ENCODE data around the gene SMPDL3B. TPM values are rescaled to one million over a fixed set of nuclear protein-coding genes. Genes with fewer than 3 reads are reported as not detected.

SMPDL3B gene
- total RNA-seq, 6 donors from 2014 or later, result 7.3 to 57.1 (median 27.2) TPM

- no peaks in the 10 kb centered on the region for H3K27me3 ChIP-seq
- ATAC-seq (ENCODE audit: low FRiP score in 2 of 2), result no peak
- DNase-seq, result no peak
- WGBS, 2 donors, result 64 to 82% methylated on average over 3 of the region's 3 CpGs
- H3K27ac ChIP-seq, result peak overlapping the region; percentile 71 to 90 (median 82)
- peaks cover 4 to 57% (median 34%) of the 10 kb centered on the region in 4 donors for H3K36me3 ChIP-seq
- TF ChIP-seq, protein P1, sequence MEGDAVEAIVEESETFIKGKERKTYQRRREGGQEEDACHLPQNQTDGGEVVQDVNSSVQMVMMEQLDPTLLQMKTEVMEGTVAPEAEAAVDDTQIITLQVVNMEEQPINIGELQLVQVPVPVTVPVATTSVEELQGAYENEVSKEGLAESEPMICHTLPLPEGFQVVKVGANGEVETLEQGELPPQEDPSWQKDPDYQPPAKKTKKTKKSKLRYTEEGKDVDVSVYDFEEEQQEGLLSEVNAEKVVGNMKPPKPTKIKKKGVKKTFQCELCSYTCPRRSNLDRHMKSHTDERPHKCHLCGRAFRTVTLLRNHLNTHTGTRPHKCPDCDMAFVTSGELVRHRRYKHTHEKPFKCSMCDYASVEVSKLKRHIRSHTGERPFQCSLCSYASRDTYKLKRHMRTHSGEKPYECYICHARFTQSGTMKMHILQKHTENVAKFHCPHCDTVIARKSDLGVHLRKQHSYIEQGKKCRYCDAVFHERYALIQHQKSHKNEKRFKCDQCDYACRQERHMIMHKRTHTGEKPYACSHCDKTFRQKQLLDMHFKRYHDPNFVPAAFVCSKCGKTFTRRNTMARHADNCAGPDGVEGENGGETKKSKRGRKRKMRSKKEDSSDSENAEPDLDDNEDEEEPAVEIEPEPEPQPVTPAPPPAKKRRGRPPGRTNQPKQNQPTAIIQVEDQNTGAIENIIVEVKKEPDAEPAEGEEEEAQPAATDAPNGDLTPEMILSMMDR (IDR thresholded peaks at IDR 0.05), result no peak
- TF ChIP-seq POLR2A (IDR thresholded peaks at IDR 0.05) (no peak), EP300 (IDR thresholded peaks at IDR 0.05) (no peak), POLR2AphosphoS5 (IDR thresholded peaks at IDR 0.05) (no peak)
- H3K4me1 ChIP-seq, result peaks cover 0 to 51% (median 23%) of the 10 kb centered on the region in 4 donors
- no peaks in the 10 kb centered on the region for H3K9me3 ChIP-seq
- H3K4me3 ChIP-seq, result no peak overlapping the region
Measured at GRCh38 chr1:27886744-27887143, 48.1 kb upstream of the SMPDL3B start.

- peaks cover 11 to 60% (median 35%) of the 10 kb centered on the region in 4 donors for H3K36me3 ChIP-seq
- DNase-seq (peak in 1 of 2 donors; percentile 58), ATAC-seq (ENCODE audit: low FRiP score in 2 of 2) (no peak)
- peak overlapping the region; percentile 71 to 90 (median 82) for H3K27ac ChIP-seq
- H3K27me3 ChIP-seq, result no peaks in the 10 kb centered on the region
- no peaks in the 10 kb centered on the region for H3K9me3 ChIP-seq
- peaks cover 0 to 52% (median 27%) of the 10 kb centered on the region in 4 donors for H3K4me1 ChIP-seq
- WGBS, 2 donors, result 64 to 72% methylated on average over 8 of the region's 8 CpGs
- TF ChIP-seq, protein P1 (IDR thresholded peaks at IDR 0.05), result no peak
- TF ChIP-seq POLR2AphosphoS5 (IDR thresholded peaks at IDR 0.05) (peak; percentile 48 to 62), EP300 (IDR thresholded peaks at IDR 0.05) (no peak), POLR2A (IDR thresholded peaks at IDR 0.05) (peak in 1 of 4 donors; percentile 29)
- H3K4me3 ChIP-seq, result no peak overlapping the region
Measured at GRCh38 chr1:27887215-27888021, 47.4 kb upstream of the SMPDL3B start.

- no peaks in the 10 kb centered on the region for H3K9me3 ChIP-seq
- no peak for ATAC-seq (ENCODE audit: low FRiP score in 2 of 2)
- peak overlapping the region; percentile 15 to 89 (median 70) for H3K27ac ChIP-seq
Measured at GRCh38 chr1:27889506-27889905, 45.3 kb upstream of the SMPDL3B start.

DNA sequence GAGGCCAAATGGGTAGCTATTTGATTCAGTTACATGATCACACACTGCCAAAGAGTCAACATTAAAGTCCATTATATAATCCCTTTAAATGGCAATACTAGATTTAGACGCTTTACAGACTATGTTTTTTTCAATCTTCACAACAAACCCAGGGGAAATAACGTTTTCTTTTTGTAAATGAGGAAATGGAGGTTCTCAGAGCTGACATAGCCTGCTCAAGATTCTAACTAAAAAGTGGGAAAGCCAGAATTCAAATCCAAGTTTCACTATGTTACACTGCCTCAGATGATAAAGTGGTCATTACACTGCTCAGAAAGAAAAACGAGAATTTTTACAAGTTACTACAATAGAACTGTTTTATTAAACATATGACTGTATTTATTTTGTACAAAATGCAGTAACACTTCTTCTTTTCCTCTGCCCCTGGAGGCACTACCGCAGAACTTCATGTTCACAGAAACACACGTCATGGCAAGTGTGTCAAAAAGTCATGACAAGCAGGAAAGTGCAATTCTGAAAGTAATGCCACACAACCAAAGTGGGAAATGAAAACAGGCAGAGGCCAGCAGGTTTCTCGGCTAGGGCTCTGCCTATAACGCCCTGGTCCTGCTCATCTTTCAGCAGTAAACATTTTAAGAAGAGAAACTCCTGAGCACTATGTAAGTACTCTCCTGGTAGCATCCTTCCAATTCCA is 43.5 kb upstream of the SMPDL3B start:
- Histone ChIP-seq H3K27ac (peak overlapping the region; percentile 72 to 89 (median 82)), H3K4me3 (no peak overlapping the region), H3K9me3 (no peaks in the 10 kb centered on the region), H3K4me1 (peaks cover 0 to 38% (median 15%) of the 10 kb centered on the region in 4 donors), H3K27me3 (no peaks in the 10 kb centered on the region), H3K36me3 (peaks cover 35 to 77% (median 59%) of the 10 kb centered on the region in 4 donors)
- TF ChIP-seq POLR2A (IDR thresholded peaks at IDR 0.05) (peak in 1 of 4 donors; percentile 56), POLR2AphosphoS5 (IDR thresholded peaks at IDR 0.05) (peak; percentile 54 to 81), EP300 (IDR thresholded peaks at IDR 0.05) (peak in 3 of 4 donors; percentile 73 to 88 (median 84))
- TF ChIP-seq, protein P1 (IDR thresholded peaks at IDR 0.05), result peak in 3 of 6 experiments; percentile 21 to 32 (median 25)
- 51 to 68% methylated on average over 7 of the region's 7 CpGs for WGBS, 2 donors
- DNase-seq, result peak in 1 of 2 donors; percentile 63
- peak in 1 of 2 donors; percentile 75 for ATAC-seq (ENCODE audit: low FRiP score in 2 of 2)

More at GRCh38 chr1:27889506-27889905, 45.3 kb upstream of the SMPDL3B start:
- H3K4me1 ChIP-seq, result peaks cover 0 to 42% (median 20%) of the 10 kb centered on the region in 4 donors
- no peaks in the 10 kb centered on the region for H3K27me3 ChIP-seq
- H3K36me3 ChIP-seq, result peaks cover 22 to 66% (median 43%) of the 10 kb centered on the region in 4 donors
- 78 to 93% methylated on average over 2 to 3 of the region's 3 CpGs for WGBS, 2 donors
- DNase-seq, result no peak
- TF ChIP-seq, protein P1 (IDR thresholded peaks at IDR 0.05), result no peak
- no peak for TF ChIP-seq POLR2AphosphoS5 (IDR thresholded peaks at IDR 0.05)
- H3K4me3 ChIP-seq, result no peak overlapping the region

Measured in upper lobe of left lung (tissue), 6 donors.